ENCODE results near the gene ITPKC. TPM values are rescaled to one million over a fixed set of nuclear protein-coding genes. Genes with fewer than 3 reads are reported as not detected.

The ITPKC gene
- polyA plus RNA-seq, 2 donors: 57.4 to 172 TPM

DNA sequence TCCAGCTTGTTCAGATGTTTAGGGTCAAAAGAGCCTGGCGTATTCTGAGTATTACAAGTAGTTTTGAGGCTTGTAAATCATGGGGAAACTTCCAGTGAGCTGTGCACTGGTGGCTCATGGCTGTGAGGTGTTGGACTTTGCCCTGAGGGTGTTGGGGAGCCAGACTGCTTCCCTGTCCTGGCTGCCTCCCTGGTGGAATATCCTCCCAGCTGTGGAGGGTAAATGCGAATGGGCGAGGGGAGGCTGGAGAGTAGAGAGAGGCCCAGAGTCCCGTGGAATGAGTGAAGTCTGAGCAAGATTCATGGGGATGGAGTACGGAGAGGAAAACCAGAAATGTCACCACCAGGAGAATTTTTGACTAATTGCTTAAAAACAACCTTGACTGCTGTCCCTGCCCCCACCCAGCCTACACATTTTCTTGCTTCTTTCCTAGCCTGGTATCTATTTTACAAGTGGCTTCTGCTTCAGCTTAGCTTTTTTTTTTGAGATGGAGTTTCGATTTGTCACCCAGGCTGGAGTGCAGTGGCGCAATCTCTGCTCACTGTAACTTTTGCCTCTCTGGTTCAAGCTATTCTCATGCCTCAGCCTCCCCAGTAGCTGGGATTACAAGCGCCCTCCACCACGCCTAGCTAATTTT is 37.8 kb downstream of the ITPKC start:
- Histone ChIP-seq H3K27me3 (ENCODE audit: control insufficient read depth in 1 of 2, insufficient read depth in 2 of 2, low read length in 2 of 2) (no peaks in the 10 kb centered on the region), H3K9me3 (ENCODE audit: control insufficient read depth in 2 of 2, insufficient read depth in 1 of 2, low read depth in 1 of 2, low read length in 1 of 2) (no peaks in the 10 kb centered on the region), H3K4me1 (ENCODE audit: control insufficient read depth in 2 of 2, insufficient read depth in 2 of 2, low read length in 1 of 2) (peaks cover 3 to 16% of the 10 kb centered on the region in 2 donors), H3K4me3 (ENCODE audit: low read depth in 1 of 2, low read length in 2 of 2) (no peak overlapping the region), H3K27ac (ENCODE audit: low read depth in 2 of 2, low read length in 1 of 2) (peak overlapping the region; percentile 31 to 70), H3K36me3 (ENCODE audit: control insufficient read depth in 2 of 2, insufficient read depth in 2 of 2, low read length in 1 of 2) (peaks cover 7 to 24% of the 10 kb centered on the region in 2 donors)
- 63 to 78% methylated on average over 9 of the region's 9 CpGs for WGBS, 2 donors

DNA sequence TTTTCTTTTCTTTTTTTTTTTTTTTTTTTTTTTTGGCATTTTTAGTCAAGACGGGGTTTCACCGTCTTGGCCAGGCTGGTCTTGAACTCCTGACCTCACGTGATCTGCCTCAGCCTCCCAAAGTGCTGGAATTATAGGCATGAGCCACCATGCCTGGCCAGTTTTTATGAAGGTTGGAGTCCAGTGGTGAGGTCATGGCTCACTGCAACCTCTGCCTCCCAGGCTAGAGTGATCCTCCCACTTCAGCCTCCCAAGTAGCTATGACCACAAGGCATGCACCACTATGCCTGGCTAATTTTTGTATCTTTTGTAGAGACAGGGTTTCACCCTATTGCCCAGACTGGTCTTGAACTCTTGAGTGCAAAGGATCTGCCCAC is 38.3 kb downstream of the ITPKC start:
- Histone ChIP-seq H3K9me3 (ENCODE audit: control insufficient read depth in 2 of 2, insufficient read depth in 1 of 2, low read depth in 1 of 2, low read length in 1 of 2) (no peaks in the 10 kb centered on the region), H3K27ac (ENCODE audit: low read depth in 2 of 2, low read length in 1 of 2) (peak overlapping the region in 1 of 2 donors; percentile 18), H3K4me1 (ENCODE audit: control insufficient read depth in 2 of 2, insufficient read depth in 2 of 2, low read length in 1 of 2) (peaks cover 3 to 16% of the 10 kb centered on the region in 2 donors), H3K27me3 (ENCODE audit: control insufficient read depth in 1 of 2, insufficient read depth in 2 of 2, low read length in 2 of 2) (no peaks in the 10 kb centered on the region), H3K36me3 (ENCODE audit: control insufficient read depth in 2 of 2, insufficient read depth in 2 of 2, low read length in 1 of 2) (peaks cover 7 to 26% of the 10 kb centered on the region in 2 donors), H3K4me3 (ENCODE audit: low read depth in 1 of 2, low read length in 2 of 2) (no peak overlapping the region)
- WGBS, 2 donors: 79 to 90% methylated on average over 3 of the region's 3 CpGs

DNA sequence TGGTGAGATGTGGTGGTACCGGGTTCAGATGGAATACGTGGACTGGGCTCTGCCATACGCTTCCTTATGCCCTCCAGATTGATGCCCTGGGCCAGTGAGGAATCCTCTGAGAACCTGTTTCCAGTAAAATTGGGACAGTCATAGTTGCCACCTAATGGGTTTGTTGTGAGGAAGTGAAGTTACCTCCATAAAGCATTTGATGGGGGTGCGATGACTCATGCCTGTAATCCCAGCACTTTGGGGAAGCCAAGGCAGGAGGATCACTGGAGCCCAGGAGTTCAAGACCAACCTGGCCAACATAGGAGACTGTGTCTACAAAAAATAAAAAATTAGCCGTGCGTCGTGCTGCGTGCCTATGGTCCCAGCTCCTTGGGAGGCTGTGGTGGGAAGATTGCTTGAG is 38.9 kb downstream of the ITPKC start:
- no peak overlapping the region for H3K27ac ChIP-seq (ENCODE audit: low read depth in 2 of 2, low read length in 1 of 2)
- no peaks in the 10 kb centered on the region for H3K27me3 ChIP-seq (ENCODE audit: control insufficient read depth in 1 of 2, insufficient read depth in 2 of 2, low read length in 2 of 2)
- no peaks in the 10 kb centered on the region for H3K9me3 ChIP-seq (ENCODE audit: control insufficient read depth in 2 of 2, insufficient read depth in 1 of 2, low read depth in 1 of 2, low read length in 1 of 2)
- peaks cover 3 to 16% of the 10 kb centered on the region in 2 donors for H3K4me1 ChIP-seq (ENCODE audit: control insufficient read depth in 2 of 2, insufficient read depth in 2 of 2, low read length in 1 of 2)
- no peak overlapping the region for H3K4me3 ChIP-seq (ENCODE audit: low read depth in 1 of 2, low read length in 2 of 2)
- H3K36me3 ChIP-seq (ENCODE audit: control insufficient read depth in 2 of 2, insufficient read depth in 2 of 2, low read length in 1 of 2): peaks cover 7 to 26% of the 10 kb centered on the region in 2 donors
- WGBS, 2 donors: 97 to 98% methylated on average over 8 of the region's 8 CpGs

DNA sequence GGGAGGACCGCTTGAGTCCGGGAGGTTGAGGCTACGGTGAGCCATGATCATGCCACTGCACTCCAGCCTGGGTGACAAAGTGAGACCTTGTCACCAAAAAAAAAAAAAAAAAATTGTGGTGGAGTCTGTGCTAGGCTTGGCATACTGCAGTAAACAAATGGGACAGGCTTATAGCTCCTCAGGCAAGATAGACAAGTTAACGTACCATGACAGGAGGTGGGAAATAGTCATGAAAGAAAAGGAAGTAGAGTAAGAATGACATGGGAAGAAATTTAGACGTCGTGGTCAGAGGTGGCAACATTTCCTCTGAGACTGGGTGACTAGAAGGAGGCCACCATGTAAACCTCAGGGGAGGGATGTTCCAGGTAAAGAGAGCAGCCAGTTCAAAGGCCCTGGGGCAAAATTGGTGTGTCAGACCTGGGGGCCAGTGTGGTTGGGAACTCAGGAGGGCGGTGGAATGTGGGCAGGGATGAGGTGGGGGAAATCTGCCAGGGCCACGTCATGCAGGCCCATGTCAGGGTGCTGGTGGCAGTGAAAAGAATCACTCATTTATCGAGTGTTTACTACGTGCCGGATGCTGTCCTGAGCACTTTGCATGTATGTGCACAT is 39.7 kb downstream of the ITPKC start:
- H3K27ac ChIP-seq (ENCODE audit: low read depth in 2 of 2, low read length in 1 of 2): no peak overlapping the region
- no peaks in the 10 kb centered on the region for H3K9me3 ChIP-seq (ENCODE audit: control insufficient read depth in 2 of 2, insufficient read depth in 1 of 2, low read depth in 1 of 2, low read length in 1 of 2)
- H3K36me3 ChIP-seq (ENCODE audit: control insufficient read depth in 2 of 2, insufficient read depth in 2 of 2, low read length in 1 of 2): peaks cover 7 to 27% of the 10 kb centered on the region in 2 donors
- H3K4me3 ChIP-seq (ENCODE audit: low read depth in 1 of 2, low read length in 2 of 2): no peak overlapping the region
- peaks cover 3 to 16% of the 10 kb centered on the region in 2 donors for H3K4me1 ChIP-seq (ENCODE audit: control insufficient read depth in 2 of 2, insufficient read depth in 2 of 2, low read length in 1 of 2)
- 62 to 68% methylated on average over 11 of the region's 11 CpGs for WGBS, 2 donors
- no peaks in the 10 kb centered on the region for H3K27me3 ChIP-seq (ENCODE audit: control insufficient read depth in 1 of 2, insufficient read depth in 2 of 2, low read length in 2 of 2)

DNA sequence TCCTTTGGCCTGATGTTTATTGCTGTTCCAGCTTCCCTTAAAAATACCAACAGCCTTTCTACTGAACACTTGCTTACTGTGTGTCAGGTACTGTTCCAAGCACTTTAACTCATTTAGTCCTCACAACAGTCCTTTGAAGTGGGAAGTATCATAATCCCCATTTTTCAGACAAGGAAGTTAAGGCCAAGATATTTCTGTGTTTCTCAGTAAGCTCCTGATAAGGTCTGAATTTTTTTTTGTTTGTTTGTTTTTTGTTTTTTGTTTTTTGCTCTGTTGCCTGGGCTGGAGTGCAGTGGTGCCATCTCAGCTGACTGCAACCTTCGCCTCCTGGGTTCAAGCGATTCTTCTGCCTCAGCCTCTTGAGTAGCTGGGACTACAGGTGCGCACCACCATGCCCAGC is 41.6 kb downstream of the ITPKC start:
- Histone ChIP-seq H3K27ac (ENCODE audit: low read depth in 2 of 2, low read length in 1 of 2) (no peak overlapping the region), H3K9me3 (ENCODE audit: control insufficient read depth in 2 of 2, insufficient read depth in 1 of 2, low read depth in 1 of 2, low read length in 1 of 2) (no peaks in the 10 kb centered on the region), H3K36me3 (ENCODE audit: control insufficient read depth in 2 of 2, insufficient read depth in 2 of 2, low read length in 1 of 2) (peaks cover 18 to 44% of the 10 kb centered on the region in 2 donors), H3K4me1 (ENCODE audit: control insufficient read depth in 2 of 2, insufficient read depth in 2 of 2, low read length in 1 of 2) (peaks cover 3 to 16% of the 10 kb centered on the region in 2 donors), H3K27me3 (ENCODE audit: control insufficient read depth in 1 of 2, insufficient read depth in 2 of 2, low read length in 2 of 2) (no peaks in the 10 kb centered on the region), H3K4me3 (ENCODE audit: low read depth in 1 of 2, low read length in 2 of 2) (no peak overlapping the region)
- WGBS, 2 donors: 95 to 96% methylated on average over 3 of the region's 3 CpGs

DNA sequence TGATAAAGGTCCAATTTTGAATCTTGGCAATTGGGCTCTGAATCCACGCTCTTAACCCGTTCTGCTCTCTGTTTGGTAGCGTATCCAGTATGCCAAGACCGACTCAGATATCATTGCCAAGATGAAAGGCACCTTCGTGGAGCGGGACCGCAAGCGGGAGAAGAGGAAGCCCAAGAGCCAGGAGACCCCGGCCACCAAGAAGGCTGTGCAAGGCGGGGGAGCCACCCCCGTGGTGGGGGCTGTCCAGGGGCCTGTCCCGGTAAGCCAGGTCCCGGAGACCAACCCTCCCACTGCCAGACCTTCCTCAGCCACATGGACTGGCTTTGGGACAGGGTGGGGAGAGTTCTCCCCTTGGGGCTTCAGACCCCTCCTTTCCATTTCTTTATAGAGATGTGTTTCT is 42.4 kb downstream of the ITPKC start:
- Histone ChIP-seq H3K4me3 (ENCODE audit: low read depth in 1 of 2, low read length in 2 of 2) (no peak overlapping the region), H3K36me3 (ENCODE audit: control insufficient read depth in 2 of 2, insufficient read depth in 2 of 2, low read length in 1 of 2) (peaks cover 22 to 50% of the 10 kb centered on the region in 2 donors), H3K27me3 (ENCODE audit: control insufficient read depth in 1 of 2, insufficient read depth in 2 of 2, low read length in 2 of 2) (no peaks in the 10 kb centered on the region), H3K27ac (ENCODE audit: low read depth in 2 of 2, low read length in 1 of 2) (no peak overlapping the region), H3K4me1 (ENCODE audit: control insufficient read depth in 2 of 2, insufficient read depth in 2 of 2, low read length in 1 of 2) (peaks cover 3 to 16% of the 10 kb centered on the region in 2 donors), H3K9me3 (ENCODE audit: control insufficient read depth in 2 of 2, insufficient read depth in 1 of 2, low read depth in 1 of 2, low read length in 1 of 2) (no peaks in the 10 kb centered on the region)
- WGBS, 2 donors: 93 to 95% methylated on average over 13 of the region's 13 CpGs

DNA sequence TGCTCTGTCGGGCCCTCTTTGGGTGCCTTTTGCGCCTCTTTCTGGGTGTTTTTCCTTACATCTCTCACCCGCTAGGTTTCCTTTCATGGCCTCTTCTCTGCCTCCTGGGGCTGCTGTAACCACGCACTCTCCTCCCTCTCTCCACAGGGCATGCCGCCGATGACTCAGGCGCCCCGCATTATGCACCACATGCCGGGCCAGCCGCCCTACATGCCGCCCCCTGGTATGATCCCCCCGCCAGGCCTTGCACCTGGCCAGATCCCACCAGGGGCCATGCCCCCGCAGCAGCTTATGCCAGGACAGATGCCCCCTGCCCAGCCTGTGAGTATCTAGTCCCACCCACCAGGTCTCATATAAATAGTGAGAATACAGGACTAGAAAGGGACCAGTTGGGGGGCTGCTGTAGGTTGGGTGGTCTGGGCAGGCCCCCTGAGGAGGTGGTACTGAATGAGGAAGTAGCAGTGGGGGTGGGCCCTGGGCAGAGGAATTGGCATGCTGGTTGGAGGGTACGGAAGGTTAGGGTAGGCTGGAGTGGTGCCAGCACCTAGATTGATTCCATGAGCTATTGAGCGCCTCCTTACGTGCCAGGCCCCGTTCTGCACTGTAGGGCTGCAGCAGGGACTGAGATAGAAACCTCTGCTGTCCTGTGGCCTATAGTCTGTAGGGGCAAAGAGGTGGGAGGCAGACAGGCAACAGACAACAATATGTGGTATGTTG is 46.0 kb downstream of the ITPKC start:
- no peak overlapping the region for H3K27ac ChIP-seq (ENCODE audit: low read depth in 2 of 2, low read length in 1 of 2)
- peaks cover 35 to 49% of the 10 kb centered on the region in 2 donors for H3K36me3 ChIP-seq (ENCODE audit: control insufficient read depth in 2 of 2, insufficient read depth in 2 of 2, low read length in 1 of 2)
- 86 to 95% methylated on average over 17 of the region's 17 CpGs for WGBS, 2 donors
- H3K4me1 ChIP-seq (ENCODE audit: control insufficient read depth in 2 of 2, insufficient read depth in 2 of 2, low read length in 1 of 2): no peaks in the 10 kb centered on the region
- no peaks in the 10 kb centered on the region for H3K27me3 ChIP-seq (ENCODE audit: control insufficient read depth in 1 of 2, insufficient read depth in 2 of 2, low read length in 2 of 2)
- no peaks in the 10 kb centered on the region for H3K9me3 ChIP-seq (ENCODE audit: control insufficient read depth in 2 of 2, insufficient read depth in 1 of 2, low read depth in 1 of 2, low read length in 1 of 2)
- no peak overlapping the region for H3K4me3 ChIP-seq (ENCODE audit: low read depth in 1 of 2, low read length in 2 of 2)

DNA sequence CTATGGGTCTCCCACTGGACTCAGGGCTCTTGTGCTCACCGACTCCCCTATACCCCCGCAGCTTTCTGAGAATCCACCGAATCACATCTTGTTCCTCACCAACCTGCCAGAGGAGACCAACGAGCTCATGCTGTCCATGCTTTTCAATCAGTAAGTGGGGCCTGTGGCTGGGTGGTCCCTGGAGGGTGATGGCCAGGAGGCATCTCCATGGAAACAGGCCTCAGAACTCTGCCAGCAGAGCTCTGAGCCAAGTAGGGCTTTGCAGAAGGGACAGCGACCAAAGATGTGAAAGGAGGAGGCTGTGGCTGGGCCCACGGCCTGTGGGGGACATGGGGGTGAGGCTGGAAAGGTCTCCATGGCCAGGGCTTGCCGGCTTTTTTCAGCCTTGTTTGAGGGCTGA is 46.6 kb downstream of the ITPKC start:
- Histone ChIP-seq H3K9me3 (ENCODE audit: control insufficient read depth in 2 of 2, insufficient read depth in 1 of 2, low read depth in 1 of 2, low read length in 1 of 2) (no peaks in the 10 kb centered on the region), H3K36me3 (ENCODE audit: control insufficient read depth in 2 of 2, insufficient read depth in 2 of 2, low read length in 1 of 2) (peaks cover 32 to 46% of the 10 kb centered on the region in 2 donors)
- WGBS, 2 donors: 89 to 94% methylated on average over 7 of the region's 7 CpGs

DNA sequence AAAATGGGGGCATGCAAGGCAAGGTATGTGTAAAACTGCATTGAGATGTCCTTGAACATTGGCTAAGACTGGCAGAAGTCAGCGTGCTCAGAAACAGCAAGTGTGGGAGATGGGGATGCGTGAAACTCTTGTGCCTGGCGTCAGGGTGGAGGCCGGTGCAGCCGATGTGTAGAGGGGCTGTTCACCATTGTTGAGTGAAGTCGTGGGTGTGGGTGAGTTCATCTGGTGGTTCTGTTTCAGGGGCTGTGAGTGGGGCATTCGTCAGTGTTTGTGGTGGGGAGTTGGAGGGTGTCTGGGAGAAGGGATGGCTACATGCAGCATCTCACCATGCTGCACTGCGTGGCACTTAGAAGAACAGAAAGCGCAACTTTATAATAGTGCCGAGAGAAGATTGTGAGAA is 47.1 kb downstream of the ITPKC start:
- no peaks in the 10 kb centered on the region for H3K9me3 ChIP-seq (ENCODE audit: control insufficient read depth in 2 of 2, insufficient read depth in 1 of 2, low read depth in 1 of 2, low read length in 1 of 2)
- H3K4me3 ChIP-seq (ENCODE audit: low read depth in 1 of 2, low read length in 2 of 2): no peak overlapping the region
- no peaks in the 10 kb centered on the region for H3K4me1 ChIP-seq (ENCODE audit: control insufficient read depth in 2 of 2, insufficient read depth in 2 of 2, low read length in 1 of 2)
- no peak overlapping the region for H3K27ac ChIP-seq (ENCODE audit: low read depth in 2 of 2, low read length in 1 of 2)
- H3K27me3 ChIP-seq (ENCODE audit: control insufficient read depth in 1 of 2, insufficient read depth in 2 of 2, low read length in 2 of 2): no peaks in the 10 kb centered on the region
- H3K36me3 ChIP-seq (ENCODE audit: control insufficient read depth in 2 of 2, insufficient read depth in 2 of 2, low read length in 1 of 2): peaks cover 32 to 46% of the 10 kb centered on the region in 2 donors
- WGBS, 2 donors: 88 to 89% methylated on average over 10 of the region's 10 CpGs

More for the DNA sequence above, 46.6 kb downstream of the ITPKC start:
- no peaks in the 10 kb centered on the region for H3K27me3 ChIP-seq (ENCODE audit: control insufficient read depth in 1 of 2, insufficient read depth in 2 of 2, low read length in 2 of 2)
- H3K27ac ChIP-seq (ENCODE audit: low read depth in 2 of 2, low read length in 1 of 2): no peak overlapping the region
- no peak overlapping the region for H3K4me3 ChIP-seq (ENCODE audit: low read depth in 1 of 2, low read length in 2 of 2)
- no peaks in the 10 kb centered on the region for H3K4me1 ChIP-seq (ENCODE audit: control insufficient read depth in 2 of 2, insufficient read depth in 2 of 2, low read length in 1 of 2)
